BE2C (cell line): ENCODE measurements around the gene LCN9.
A peak's percentile ranks its signal among the peaks of the same experiment; 100 is the strongest.

Experiments used
- DNase-seq: peaks from one replicate; pipeline ENCODE4 v3.0.0-alpha.2; 2020
- H3K27me3 ChIP-seq: fragments of 250-450 bp; sonication (Bioruptor Pico); 2 replicates; pipeline ENCODE4 v1.5.1; 2020; ENCODE audit warnings: mild to moderate bottlenecking
- H3K36me3 ChIP-seq: fragments of 250-450 bp; sonication (Bioruptor Pico); 2 replicates; pipeline ENCODE4 v1.5.1; 2020; ENCODE audit warnings: mild to moderate bottlenecking
- H3K4me1 ChIP-seq: fragments of 250-450 bp; sonication (Bioruptor Pico); 2 replicates; pipeline ENCODE4 v1.5.1; 2020
- H3K4me3 ChIP-seq: 2 replicates; pipeline ENCODE4 v1.5.1; 2011; ENCODE audit warnings: low read depth, low read length
- H3K9me3 ChIP-seq: fragments of 250-450 bp; sonication (Bioruptor Pico); 2 replicates; pipeline ENCODE4 v1.5.1; 2020
- CTCF ChIP-seq: IDR thresholded peaks from 2 replicates; pipeline ENCODE4 v1.5.1; 2012; ENCODE audit warnings: mild to moderate bottlenecking, low read depth, low read length

The LCN9 gene

GRCh38 chr9:135708164-135708563 is 45.1 kb downstream of the LCN9 start:
- Histone ChIP-seq H3K27me3 (no peaks in the 10 kb centered on the region), H3K4me3 (no peak overlapping the region), H3K4me1 (peaks cover 46% of the 10 kb centered on the region), H3K9me3 (no peaks in the 10 kb centered on the region), H3K36me3 (no peaks in the 10 kb centered on the region)
- no peak for TF ChIP-seq CTCF
- no peak for DNase-seq

DNA sequence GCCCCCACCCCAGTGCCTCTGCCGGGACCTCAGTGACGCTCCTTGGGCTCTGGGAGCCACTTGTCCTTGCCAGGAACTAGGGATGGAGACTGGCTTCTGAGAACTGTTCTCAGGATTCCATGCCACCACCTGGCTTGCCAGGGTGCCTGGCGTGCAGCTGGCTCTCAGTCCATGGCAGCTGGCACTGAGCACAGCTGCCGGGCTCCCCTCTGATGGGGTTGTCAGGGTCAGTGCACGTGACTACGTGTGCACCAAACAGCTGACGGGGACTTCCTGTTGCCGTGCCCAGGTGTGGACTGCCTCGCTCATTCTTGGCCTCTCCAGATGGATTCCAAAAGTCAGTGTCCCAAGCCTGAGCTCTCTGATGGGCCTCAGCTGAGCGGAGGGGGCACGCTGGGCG is 48.3 kb downstream of the LCN9 start:
- Histone ChIP-seq H3K4me1 (peaks cover 38% of the 10 kb centered on the region), H3K27me3 (no peaks in the 10 kb centered on the region), H3K4me3 (no peak overlapping the region), H3K9me3 (no peaks in the 10 kb centered on the region), H3K36me3 (no peaks in the 10 kb centered on the region)
- TF ChIP-seq CTCF: no peak
- no peak for DNase-seq

DNA sequence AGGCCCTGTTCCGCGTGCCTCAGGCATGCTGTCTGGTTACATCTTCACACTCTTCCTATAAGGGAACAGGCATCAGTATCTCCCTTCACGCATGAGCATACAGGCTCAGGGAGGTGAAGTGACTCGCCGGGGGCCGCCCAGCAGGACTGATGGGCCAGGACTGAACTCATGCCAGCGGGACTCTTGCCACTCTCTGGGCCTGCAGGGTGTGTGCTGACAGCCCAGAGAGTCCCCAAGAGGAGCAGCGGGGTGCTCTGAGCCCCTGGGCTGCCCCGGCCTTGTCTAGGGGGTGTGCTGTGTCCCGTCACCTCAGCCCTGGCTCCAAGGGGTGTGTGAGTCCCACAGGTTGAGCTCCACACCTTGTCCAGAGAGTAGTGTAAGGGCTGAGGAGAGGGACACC is 48.8 kb downstream of the LCN9 start:
- DNase-seq: no peak
- H3K9me3 ChIP-seq: no peaks in the 10 kb centered on the region
- TF ChIP-seq CTCF: no peak
- no peaks in the 10 kb centered on the region for H3K27me3 ChIP-seq
- no peak overlapping the region for H3K4me3 ChIP-seq
- no peaks in the 10 kb centered on the region for H3K36me3 ChIP-seq
- peaks cover 39% of the 10 kb centered on the region for H3K4me1 ChIP-seq

GRCh38 chr9:135712613-135713295 is 49.6 kb downstream of the LCN9 start:
- H3K27me3 ChIP-seq: no peaks in the 10 kb centered on the region
- no peak for TF ChIP-seq CTCF
- peaks cover 37% of the 10 kb centered on the region for H3K4me1 ChIP-seq
- H3K36me3 ChIP-seq: no peaks in the 10 kb centered on the region
- peak; percentile 72 for DNase-seq
- H3K9me3 ChIP-seq: no peaks in the 10 kb centered on the region
- H3K4me3 ChIP-seq: peak overlapping the region; percentile 3; the same call in 1 of the 2 replicates

DNA sequence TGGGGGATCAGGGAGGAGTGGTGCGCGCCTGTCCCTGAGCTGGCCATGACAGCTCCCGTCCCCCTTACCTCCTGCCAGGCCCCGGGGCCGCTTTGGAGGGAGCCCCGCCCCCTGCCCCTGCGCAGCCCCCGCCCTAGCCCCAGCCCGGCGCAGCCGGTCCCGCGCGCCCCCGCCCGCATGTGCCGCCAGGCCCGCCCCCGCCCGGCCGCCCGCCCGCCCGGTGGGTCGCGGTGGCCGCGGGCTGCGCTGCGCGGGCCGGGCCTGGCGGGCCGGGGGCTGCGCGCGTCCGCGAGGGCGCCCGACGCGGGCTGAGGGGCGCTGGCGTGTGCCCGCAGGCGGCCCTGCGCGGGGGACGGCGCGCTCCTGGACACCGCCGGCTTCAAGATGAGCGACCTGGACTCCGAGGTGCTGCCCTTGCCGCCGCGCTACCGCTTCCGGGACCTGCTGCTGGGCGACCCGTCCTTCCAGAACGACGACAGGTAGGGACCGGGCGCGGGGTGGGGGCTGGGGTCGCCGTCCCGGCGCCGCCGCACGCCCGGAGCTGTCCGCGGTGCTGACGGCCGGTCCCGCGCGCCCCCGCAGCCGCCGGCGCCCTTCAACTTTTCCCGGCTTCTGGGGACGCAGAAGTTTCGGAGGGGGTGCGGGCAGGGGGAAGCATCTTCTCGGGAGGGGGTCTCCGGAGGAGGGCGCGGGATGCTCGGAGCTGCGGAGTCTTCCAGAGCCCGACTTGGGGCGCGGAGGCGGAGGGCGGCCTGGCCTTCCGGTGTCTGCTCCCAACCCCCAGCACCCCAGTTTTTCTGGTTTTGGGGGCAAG is 51.3 kb downstream of the LCN9 start:
- H3K4me3 ChIP-seq: peak overlapping the region; percentile 82
- H3K36me3 ChIP-seq: no peaks in the 10 kb centered on the region
- no peaks in the 10 kb centered on the region for H3K9me3 ChIP-seq
- no peaks in the 10 kb centered on the region for H3K27me3 ChIP-seq
- peaks cover 48% of the 10 kb centered on the region for H3K4me1 ChIP-seq
- no peak for TF ChIP-seq CTCF
- DNase-seq: peak; percentile 60

DNA sequence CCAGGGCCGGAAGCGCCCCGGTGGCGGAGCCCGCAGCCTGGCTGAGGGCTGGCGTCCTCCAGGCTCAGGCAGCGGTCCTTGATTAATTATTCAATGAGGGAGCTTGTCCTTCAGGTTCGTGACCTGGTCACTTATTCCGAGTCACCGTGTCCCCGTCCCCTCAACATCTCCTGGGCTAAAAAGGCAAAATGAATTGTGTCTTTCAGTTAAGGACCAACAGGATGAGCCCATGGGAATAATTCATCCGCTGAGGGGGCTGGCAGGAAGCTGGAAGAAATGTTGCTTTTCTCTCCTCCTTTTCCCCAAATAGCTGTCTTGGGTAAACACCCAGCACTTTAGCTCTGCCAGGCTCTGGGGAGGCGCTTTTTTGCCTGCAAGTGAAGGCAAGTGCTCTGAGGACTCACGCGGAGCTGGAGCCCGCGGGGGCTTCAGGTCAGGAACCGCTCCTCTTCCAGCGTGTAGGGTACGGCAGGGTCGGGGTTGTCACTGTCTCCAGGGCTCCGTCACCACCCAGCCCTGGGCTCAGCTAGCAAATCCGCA is 52.0 kb downstream of the LCN9 start:
- no peaks in the 10 kb centered on the region; the same call in 1 of the 2 replicates for H3K36me3 ChIP-seq
- DNase-seq: no peak
- no peaks in the 10 kb centered on the region for H3K9me3 ChIP-seq
- H3K27me3 ChIP-seq: no peaks in the 10 kb centered on the region
- TF ChIP-seq CTCF: no peak
- peak overlapping the region; percentile 82 for H3K4me3 ChIP-seq
- H3K4me1 ChIP-seq: peaks cover 54% of the 10 kb centered on the region
